Activated CD4-positive, alpha-beta memory T cell treated with anti-CD3 and anti-CD28 coated beads for 36 hours (primary cell): ENCODE data around the gene C11orf54. TPM values are rescaled to one million over a fixed set of nuclear protein-coding genes. Genes with fewer than 3 reads are reported as not detected.
"Not testable (repeated sequence)": the region's sequence is repeated elsewhere in the genome, so short reads cannot be mapped to it uniquely, and the experiment has no call there.

Experiments used
- CTCF ChIA-PET: fragments of 350-600 bp; sonication (Branson Sonifier 250); formaldehyde crosslinking; loops from one replicate; lab custom pipeline; 2021; ENCODE audit warnings: antibody characterized with exemption, inconsistent platforms; lab: Charles Lee
- POLR2A ChIA-PET: fragments of 350-600 bp; sonication (Branson Sonifier 250); formaldehyde crosslinking; loops from one replicate; lab custom pipeline; 2021; ENCODE audit warnings: antibody characterized with exemption; lab: Charles Lee
- DNase-seq: peaks from one replicate; pipeline ENCODE4 v3.0.0-alpha.2; 2020
- H3K27ac Mint-ChIP-seq: one replicate; pipeline ENCODE4 v1.8.0; 2021; ENCODE audit warnings: mixed read lengths
- H3K27me3 Mint-ChIP-seq: one replicate; pipeline ENCODE4 v1.8.0; 2021; ENCODE audit warnings: mixed read lengths
- H3K36me3 Mint-ChIP-seq: one replicate; pipeline ENCODE4 v1.8.0; 2021; ENCODE audit warnings: mixed read lengths
- H3K4me1 Mint-ChIP-seq: one replicate; pipeline ENCODE4 v1.8.0; 2021; ENCODE audit warnings: low read depth, mixed read lengths
- H3K4me3 Mint-ChIP-seq: one replicate; pipeline ENCODE4 v1.8.0; 2021; ENCODE audit warnings: mild to moderate bottlenecking, mixed read lengths
- H3K9me3 Mint-ChIP-seq: one replicate; pipeline ENCODE4 v1.8.0; 2021; ENCODE audit warnings: mixed read lengths
- intact Hi-C: fragments of 100-400 bp; cut with micrococcal nuclease; formaldehyde crosslinking; loops from one replicate; pipeline ENCODE4 v1.15.1; 2023
- total RNA-seq, 2 experiments: library from RNA; stranded (reverse); gene quantifications; one replicate each; pipeline ENCODE4 v1.2.3, GENCODE V29; 2021

Gene C11orf54
- total RNA-seq, 2 experiments from 2014 or later, result 21.6 to 23.7 TPM

DNA sequence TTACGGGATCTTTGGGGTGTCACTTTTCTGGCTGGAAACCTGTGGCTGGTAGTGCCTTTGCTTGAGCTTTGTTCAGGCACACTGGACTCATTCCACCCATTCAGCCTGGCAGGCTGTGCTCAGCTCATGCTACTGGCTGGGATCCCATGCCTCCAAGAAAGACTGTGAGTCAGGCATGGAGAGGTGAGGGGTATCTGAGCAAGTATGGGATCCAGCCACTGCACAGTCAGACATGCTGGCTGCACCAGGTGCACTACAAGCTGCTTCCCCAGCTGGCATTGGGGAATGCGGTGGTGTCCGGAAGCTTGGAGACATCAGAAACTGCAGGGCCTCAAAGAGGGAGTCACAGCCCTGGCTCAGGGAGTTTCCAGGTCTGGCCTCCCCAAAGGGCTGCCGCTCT is 30.7 kb downstream of the C11orf54 start:
- H3K4me3 Mint-ChIP-seq, result no peak overlapping the region
- H3K9me3 Mint-ChIP-seq, result peaks cover 7% of the 10 kb centered on the region
- intact Hi-C loops, result no loop called here
- no peak for DNase-seq
- H3K27ac Mint-ChIP-seq, result no peak overlapping the region
- POLR2A ChIA-PET, result interaction anchor here (0.6 to 1.2 kb wide), 3 partner anchors 12 to 34 kb away, joined by 3 to 4 read pairs (median 3); no protein-coding TSS in a partner anchor
- CTCF ChIA-PET, result interaction anchor here (0.8 to 1.0 kb wide), 2 partner anchors 10 to 11 kb away, joined by 3 read pairs; partner anchors contain the start of gene MED17
- no peaks in the 10 kb centered on the region for H3K27me3 Mint-ChIP-seq
- no peaks in the 10 kb centered on the region for H3K4me1 Mint-ChIP-seq
- H3K36me3 Mint-ChIP-seq, result peaks cover 3% of the 10 kb centered on the region

DNA sequence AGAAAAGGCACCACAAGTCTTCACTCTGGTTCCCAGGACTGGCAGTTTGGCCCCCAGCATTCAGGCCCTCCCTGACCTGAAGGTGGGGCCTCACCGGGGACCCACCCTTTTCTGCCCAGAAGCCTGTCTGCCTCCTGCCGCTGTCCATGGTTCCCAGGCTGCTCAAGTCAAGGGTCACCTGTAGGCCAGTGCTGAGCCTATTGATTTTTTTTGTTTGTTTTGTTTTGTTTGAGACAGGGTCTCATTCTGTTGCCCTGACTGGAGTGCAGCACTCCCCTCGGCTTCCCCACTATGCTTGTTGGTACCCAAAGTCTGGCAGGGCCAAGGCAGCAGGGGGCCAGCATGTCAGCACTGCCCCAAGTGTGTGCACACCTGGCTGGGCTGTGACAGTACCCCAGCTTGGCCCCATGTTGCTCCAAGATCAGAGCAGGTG is 31.6 kb downstream of the C11orf54 start:
- ChIA-PET POLR2A (no interaction called here), CTCF (interaction anchor here (1.0 kb wide), 1 partner anchor 10 kb away, joined by 3 read pairs; the partner anchor contains the start of gene MED17)
- Mint-ChIP-seq H3K36me3 (peaks cover under 1% of the 10 kb centered on the region), H3K27ac (no peak overlapping the region), H3K4me3 (no peak overlapping the region), H3K27me3 (no peaks in the 10 kb centered on the region), H3K9me3 (peaks cover 2% of the 10 kb centered on the region), H3K4me1 (no peaks in the 10 kb centered on the region)
- intact Hi-C loops, result no loop called here
- DNase-seq, result no peak

DNA sequence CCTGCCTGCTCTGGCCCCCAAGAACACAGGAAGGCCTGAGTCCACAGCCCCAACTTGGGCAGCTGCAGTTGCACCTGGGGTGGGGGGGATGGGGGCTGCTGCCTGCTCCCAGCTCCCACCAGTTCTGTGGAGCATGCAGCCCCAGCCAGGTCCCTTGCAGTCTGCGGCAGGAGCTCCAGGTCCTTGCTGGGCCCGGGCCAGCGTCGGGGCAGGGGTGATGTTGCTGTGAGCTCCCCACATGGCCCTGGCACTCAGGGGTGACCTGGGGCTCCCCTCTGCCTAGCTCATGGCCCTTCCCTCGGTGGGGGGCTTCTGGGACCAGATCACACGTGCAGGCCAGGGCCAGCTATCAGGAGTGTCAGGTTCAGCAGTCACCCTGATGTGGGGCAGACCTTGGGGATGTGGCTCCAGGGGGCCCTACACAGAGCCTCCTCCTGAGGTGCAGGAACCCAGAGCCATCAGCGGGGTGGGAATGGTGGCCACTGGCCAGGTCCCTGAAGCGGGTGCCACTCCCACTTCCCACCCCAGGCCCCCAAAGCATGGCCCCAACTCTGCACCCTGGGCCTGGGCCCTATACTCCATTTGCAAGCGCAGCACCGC is 32.2 kb downstream of the C11orf54 start:
- H3K27me3 Mint-ChIP-seq, result no peaks in the 10 kb centered on the region
- H3K4me3 Mint-ChIP-seq, result no peak overlapping the region
- H3K4me1 Mint-ChIP-seq, result no peaks in the 10 kb centered on the region
- no peak overlapping the region for H3K27ac Mint-ChIP-seq
- ChIA-PET POLR2A (no interaction called here), CTCF (no interaction called here)
- no peaks in the 10 kb centered on the region for H3K36me3 Mint-ChIP-seq
- intact Hi-C loops, result no loop called here
- no peak for DNase-seq
- peaks cover 3% of the 10 kb centered on the region for H3K9me3 Mint-ChIP-seq

DNA sequence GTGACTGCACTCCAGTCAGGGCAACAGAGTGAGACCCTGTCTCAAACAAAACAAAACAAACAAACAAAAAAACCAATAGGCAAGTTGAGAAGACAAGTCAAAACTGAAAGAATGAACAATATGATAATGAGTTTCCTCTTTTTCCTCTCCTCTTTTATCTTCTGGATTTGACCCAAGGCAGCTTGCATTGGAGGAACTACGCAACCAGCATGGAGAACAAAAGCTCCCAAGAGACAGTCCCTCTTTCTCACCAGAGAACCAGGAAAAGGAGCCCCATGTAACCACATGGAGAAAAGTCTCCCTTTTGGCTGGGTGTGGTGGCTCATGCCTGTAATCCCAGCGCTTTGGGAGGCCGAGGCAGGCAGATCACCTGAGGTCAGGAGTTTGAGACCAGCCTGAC is 33.1 kb downstream of the C11orf54 start:
- POLR2A ChIA-PET, DNase-seq, H3K27ac Mint-ChIP-seq, H3K27me3 Mint-ChIP-seq, intact Hi-C loops, H3K4me3 Mint-ChIP-seq, H3K9me3 Mint-ChIP-seq, H3K4me1 Mint-ChIP-seq, H3K36me3 Mint-ChIP-seq: not testable (repeated sequence)
- CTCF ChIA-PET, result interaction anchor here (1.5 kb wide), 1 partner anchor 9 kb away, joined by 5 read pairs; the partner anchor contains the start of gene MED17

DNA sequence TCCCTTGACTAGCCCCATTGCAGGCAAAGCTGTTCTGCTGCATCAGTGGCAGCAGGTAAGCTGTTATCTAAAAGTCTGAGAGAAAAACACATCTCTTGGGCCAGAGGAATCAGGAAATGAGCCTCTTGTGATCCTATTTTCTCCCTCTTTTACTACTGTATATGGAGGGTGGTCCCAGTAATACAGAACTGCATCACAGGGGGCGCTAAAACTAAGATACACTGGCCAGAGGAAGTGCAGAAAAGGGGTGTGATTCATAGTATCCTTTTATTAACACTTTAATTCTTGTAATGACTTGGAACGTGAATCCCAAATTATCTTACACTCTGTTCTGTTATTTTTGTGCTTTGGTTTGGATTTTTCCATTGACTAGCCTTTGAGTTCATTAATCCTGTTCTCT is 33.8 kb downstream of the C11orf54 start:
- intact Hi-C loops, result no loop called here
- POLR2A ChIA-PET, result no interaction called here
- Mint-ChIP-seq H3K9me3 (peaks cover 5% of the 10 kb centered on the region), H3K27me3 (no peaks in the 10 kb centered on the region), H3K36me3 (no peaks in the 10 kb centered on the region), H3K4me3 (no peak overlapping the region), H3K27ac (no peak overlapping the region), H3K4me1 (no peaks in the 10 kb centered on the region)
- no peak for DNase-seq
- CTCF ChIA-PET, result interaction anchor here (1.5 kb wide), 1 partner anchor 9 kb away, joined by 5 read pairs; the partner anchor contains the start of gene MED17

DNA sequence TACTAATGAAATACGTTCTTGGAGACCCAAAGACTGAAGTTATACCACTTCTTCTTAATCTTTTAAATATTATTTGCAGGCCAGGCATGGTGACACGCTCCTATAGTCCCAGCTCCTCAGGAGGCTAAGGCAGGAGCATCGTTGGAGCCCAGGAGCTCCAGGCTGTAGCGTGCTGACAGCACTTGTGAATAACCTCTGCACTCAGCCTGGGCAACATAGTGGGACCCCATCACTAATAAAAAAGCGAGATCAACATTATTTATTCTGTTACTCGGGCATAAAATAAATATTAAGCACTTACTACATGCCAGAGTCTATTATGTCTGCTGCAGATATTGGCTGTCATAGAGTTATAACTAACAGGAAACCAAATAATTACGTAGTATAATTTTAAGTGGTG is 41.9 kb downstream of the C11orf54 start:
- intact Hi-C loops, result no loop called here
- H3K36me3 Mint-ChIP-seq, result peaks cover 16% of the 10 kb centered on the region
- H3K4me3 Mint-ChIP-seq, result peak overlapping the region; percentile 94
- CTCF ChIA-PET, result interaction anchor here (0.9 to 2.4 kb wide), 6 partner anchors 8 to 108 kb away, joined by 3 to 40 read pairs (median 4); partner anchors contain the start of genes C11orf54 and TAF1D
- no peak for DNase-seq
- H3K27ac Mint-ChIP-seq, result peak overlapping the region; percentile 93
- H3K27me3 Mint-ChIP-seq, result no peaks in the 10 kb centered on the region
- peaks cover 39% of the 10 kb centered on the region for H3K4me1 Mint-ChIP-seq
- POLR2A ChIA-PET, result interaction anchor here (0.6 to 4.4 kb wide), 8 partner anchors 11 to 711 kb away, joined by 3 to 126 read pairs (median 4); partner anchors contain the start of genes C11orf54, CEP295, PANX1 and SLC36A4
- H3K9me3 Mint-ChIP-seq, result peaks cover 4% of the 10 kb centered on the region

DNA sequence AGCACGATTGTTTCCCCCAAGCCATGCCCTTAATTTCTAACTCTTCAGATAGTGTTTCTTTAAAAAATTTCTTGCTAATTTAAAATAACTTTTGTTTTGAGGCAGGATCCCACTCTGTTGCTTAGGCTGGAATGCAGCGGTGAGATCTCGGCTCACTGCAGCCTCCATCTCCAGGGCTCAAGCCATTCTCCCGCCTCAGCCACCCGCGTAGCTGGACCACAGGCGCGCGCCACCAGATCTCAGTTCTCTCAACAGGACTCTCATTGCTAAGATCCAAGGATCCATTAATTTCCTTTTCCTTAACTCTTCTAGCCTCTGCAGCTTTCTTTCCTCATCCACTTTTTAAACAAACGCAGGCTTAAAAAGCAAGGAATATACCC is 42.3 kb downstream of the C11orf54 start:
- Mint-ChIP-seq H3K36me3 (peaks cover 18% of the 10 kb centered on the region), H3K27me3 (no peaks in the 10 kb centered on the region), H3K27ac (peak overlapping the region; percentile 93), H3K9me3 (peaks cover 1% of the 10 kb centered on the region), H3K4me1 (peaks cover 41% of the 10 kb centered on the region), H3K4me3 (peak overlapping the region; percentile 94)
- intact Hi-C loops, result loop anchor here (1.0 kb wide), 5 partner anchors 42 to 710 kb away; partner anchors contain the start of genes ANKRD49, C11orf54, CEP295 and MRE11
- ChIA-PET CTCF (interaction anchor here (0.7 to 2.4 kb wide), 9 partner anchors 8 to 549 kb away, joined by 3 to 40 read pairs (median 3); partner anchors contain the start of genes C11orf54 and TAF1D), POLR2A (interaction anchor here (0.6 to 4.4 kb wide), 9 partner anchors 12 to 710 kb away, joined by 3 to 126 read pairs (median 4); partner anchors contain the start of genes C11orf54, CEP295, PANX1 and SLC36A4)
- DNase-seq, result no peak

DNA sequence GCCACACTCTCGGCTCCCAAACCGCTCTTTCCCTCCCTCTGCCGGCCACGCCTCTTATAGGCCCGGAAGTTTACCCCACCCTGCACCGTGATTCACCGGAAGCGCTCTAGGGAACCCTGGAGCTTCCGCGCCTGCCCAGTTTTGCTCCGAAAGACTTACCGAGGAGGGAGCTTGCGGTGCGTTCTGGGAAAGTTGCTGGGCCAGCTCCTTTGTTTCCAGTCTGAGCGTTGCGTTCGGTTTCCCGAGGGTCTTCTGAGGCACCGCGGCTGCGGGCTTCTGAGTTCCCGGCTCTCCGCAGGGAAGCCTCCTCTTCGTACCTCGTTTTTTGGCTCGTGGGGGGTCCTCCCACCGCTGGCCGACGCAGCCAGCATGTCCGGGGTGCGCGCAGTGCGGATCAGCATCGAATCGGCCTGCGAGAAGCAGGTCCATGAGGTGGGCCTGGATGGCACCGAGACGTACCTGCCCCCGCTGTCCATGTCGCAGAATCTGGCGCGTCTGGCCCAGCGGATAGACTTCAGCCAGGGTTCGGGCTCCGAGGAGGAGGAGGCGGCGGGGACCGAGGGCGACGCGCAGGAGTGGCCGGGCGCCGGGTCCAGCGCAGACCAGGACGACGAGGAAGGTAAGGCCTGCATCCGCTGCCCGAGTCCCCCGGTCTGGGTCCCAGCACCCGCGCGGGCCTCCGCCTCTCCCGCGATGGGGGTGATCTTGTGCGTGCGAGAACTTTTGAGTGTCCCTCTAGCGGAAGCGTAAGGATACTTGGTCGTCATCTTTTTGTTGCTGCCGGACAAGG is 42.9 kb downstream of the C11orf54 start, which contains the start of gene MED17:
TSS of gene MED17 (plus strand) at position 138 of the 790 bp plus-strand sequence. CDS start at position 370, 232 bp downstream.
- H3K36me3 Mint-ChIP-seq, result peaks cover 20% of the 10 kb centered on the region
- peaks cover 43% of the 10 kb centered on the region for H3K4me1 Mint-ChIP-seq
- peak within 1 kb of the TSS; percentile 93 for H3K27ac Mint-ChIP-seq
- H3K9me3 Mint-ChIP-seq, result no peaks in the 10 kb centered on the region
- H3K4me3 Mint-ChIP-seq, result peak within 1 kb of the TSS; percentile 94
- intact Hi-C loops, result loop anchor here (1.0 kb wide), 5 partner anchors 43 to 709 kb away; partner anchors contain the start of genes ANKRD49, C11orf54, CEP295 and MRE11
- ChIA-PET CTCF (interaction anchor here (0.5 to 2.4 kb wide), 10 partner anchors 9 to 1467 kb away, joined by 3 to 40 read pairs (median 3); partner anchors contain the start of genes C11orf54 and TAF1D), POLR2A (interaction anchor here (0.6 to 4.4 kb wide), 9 partner anchors 12 to 710 kb away, joined by 3 to 126 read pairs (median 4); partner anchors contain the start of genes C11orf54, CEP295, PANX1 and SLC36A4)
- DNase-seq, result peak; percentile 95
- no peaks in the 10 kb centered on the region for H3K27me3 Mint-ChIP-seq

DNA sequence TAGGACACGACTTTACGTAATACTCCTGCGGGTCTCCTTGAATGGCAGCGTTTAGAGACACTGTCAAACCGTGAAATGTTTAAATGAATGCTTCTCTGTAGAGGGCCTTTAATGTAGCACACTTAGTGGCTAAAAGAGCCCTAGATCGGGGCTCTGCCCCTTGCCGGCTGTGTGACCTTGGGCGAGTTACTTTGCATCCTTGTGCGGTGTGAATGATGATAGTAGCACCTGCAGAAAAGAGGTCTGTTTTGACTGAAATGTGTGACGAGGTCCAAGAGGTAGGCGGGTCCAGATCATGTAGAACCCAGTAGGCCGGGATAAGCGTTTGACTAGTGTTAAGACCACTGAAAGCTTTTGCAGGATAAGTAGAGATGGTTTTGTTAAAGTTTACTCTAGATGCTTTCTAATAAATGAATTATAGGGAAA is 43.5 kb downstream of the C11orf54 start:
- peak overlapping the region; percentile 94 for H3K4me3 Mint-ChIP-seq
- H3K27me3 Mint-ChIP-seq, result no peaks in the 10 kb centered on the region
- peak overlapping the region; percentile 93 for H3K27ac Mint-ChIP-seq
- intact Hi-C loops, result loop anchor here (1.0 to 5.0 kb wide), 6 partner anchors 44 to 708 kb away; partner anchors contain the start of genes ANKRD49, C11orf54, CEP295 and MRE11
- ChIA-PET CTCF (no interaction called here), POLR2A (interaction anchor here (4.4 kb wide), 1 partner anchor 46 kb away, joined by 126 read pairs; the partner anchor contains the start of genes C11orf54 and TAF1D)
- peaks cover 43% of the 10 kb centered on the region for H3K4me1 Mint-ChIP-seq
- peak; percentile 61 for DNase-seq
- H3K9me3 Mint-ChIP-seq, result no peaks in the 10 kb centered on the region
- peaks cover 24% of the 10 kb centered on the region for H3K36me3 Mint-ChIP-seq

DNA sequence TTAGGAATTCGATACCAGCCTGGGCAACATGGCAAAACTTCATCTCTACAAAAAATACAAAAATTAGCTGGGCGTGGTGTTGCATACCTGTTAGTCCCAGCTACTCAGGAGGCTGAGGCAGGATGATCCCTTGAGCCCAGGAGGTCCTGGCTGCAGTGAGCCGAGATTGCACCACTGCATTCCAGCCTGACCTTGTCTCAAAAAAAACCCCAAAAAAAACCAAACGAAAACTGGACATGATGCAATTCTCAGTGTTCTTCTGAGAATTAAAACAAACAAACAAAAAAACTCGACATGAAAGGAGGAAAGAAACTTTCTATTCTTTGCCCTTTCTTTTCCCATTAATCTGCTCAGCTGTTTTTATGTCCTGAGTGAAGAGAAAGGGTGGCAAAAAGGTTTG is 50.0 kb downstream of the C11orf54 start:
- ChIA-PET POLR2A (interaction anchor here (1.5 kb wide), 1 partner anchor 19 kb away, joined by 3 read pairs; no protein-coding TSS in a partner anchor), CTCF (no interaction called here)
- no peaks in the 10 kb centered on the region for H3K27me3 Mint-ChIP-seq
- peaks cover 21% of the 10 kb centered on the region for H3K4me1 Mint-ChIP-seq
- no peak overlapping the region for H3K4me3 Mint-ChIP-seq
- intact Hi-C loops, result no loop called here
- peaks cover 48% of the 10 kb centered on the region for H3K36me3 Mint-ChIP-seq
- no peak for DNase-seq
- H3K27ac Mint-ChIP-seq, result no peak overlapping the region
- H3K9me3 Mint-ChIP-seq, result no peaks in the 10 kb centered on the region
